ENCODE measurements around the gene GRIN1. TPM values are rescaled to one million over a fixed set of nuclear protein-coding genes. Genes with fewer than 3 reads are reported as not detected.

GRIN1 gene
- total and polyA plus RNA-seq, 2 of the 8 experiments (the other 6 are each of a cell fraction or from before 2014, with no cell fraction given): 0.48 to 2.1 TPM

DNA sequence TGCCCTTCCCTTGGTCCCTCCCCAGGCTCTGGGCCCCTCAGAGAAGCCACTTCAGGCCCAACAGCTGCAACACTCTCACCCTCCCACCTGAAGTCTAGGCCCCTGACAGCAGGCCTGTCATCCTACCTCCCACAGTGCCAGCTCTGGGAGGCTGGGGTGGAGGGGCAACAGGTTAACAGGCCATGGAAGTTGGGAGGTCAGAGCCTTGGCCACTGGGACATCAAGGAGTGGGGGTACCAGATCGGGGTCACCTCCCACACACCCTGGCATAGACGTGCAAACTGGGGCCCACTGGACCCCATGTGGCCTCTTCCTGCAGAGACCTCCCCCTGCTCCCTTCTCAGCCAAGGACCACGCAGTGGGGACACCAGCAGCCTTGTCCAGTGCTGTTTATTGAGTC is 52.3 kb downstream of the GRIN1 start (continued):
- TF ChIP-seq EZH2 (IDR thresholded peaks at IDR 0.05; ENCODE audit: low read depth, low read length, severe bottlenecking) (no peak), SIN3A (conservative IDR thresholded peaks at IDR 0.05 in 1 of 2, IDR thresholded peaks at IDR 0.05 in 1 of 2; ENCODE audit: low read depth in 1 of 2, low read length in 2 of 2) (no peak), MAX (IDR thresholded peaks at IDR 0.05) (no peak), SAP30 (IDR thresholded peaks at IDR 0.05; ENCODE audit: insufficient read depth, insufficient replicate concordance, low read length) (no peak), JUND (IDR thresholded peaks at IDR 0.05; ENCODE audit: low read length) (no peak), RXRA (IDR thresholded peaks at IDR 0.05; ENCODE audit: insufficient read depth, low read depth, low read length) (no peak), RBBP5 (IDR thresholded peaks at IDR 0.05; ENCODE audit: borderline replicate concordance, low read depth, low read length) (no peak), KDM4A (IDR thresholded peaks at IDR 0.05; ENCODE audit: low read depth, low read length, severe bottlenecking) (no peak)

Measured in H1 (cell line).